Hematopoietic multipotent progenitor cell treated with erythropoietin and hydrocortisone succinate and interleukin-3 and kit ligand, for 4 days (in vitro differentiated cells): ENCODE measurements around the gene SLC7A5.
"Not testable (repeated sequence)": the region's sequence is repeated elsewhere in the genome, so short reads cannot be mapped to it uniquely, and the experiment has no call there.

Experiments
- DNase-seq: peaks from one replicate; pipeline ENCODE4 v3.0.0-alpha.2; 2015

The SLC7A5 gene

DNA sequence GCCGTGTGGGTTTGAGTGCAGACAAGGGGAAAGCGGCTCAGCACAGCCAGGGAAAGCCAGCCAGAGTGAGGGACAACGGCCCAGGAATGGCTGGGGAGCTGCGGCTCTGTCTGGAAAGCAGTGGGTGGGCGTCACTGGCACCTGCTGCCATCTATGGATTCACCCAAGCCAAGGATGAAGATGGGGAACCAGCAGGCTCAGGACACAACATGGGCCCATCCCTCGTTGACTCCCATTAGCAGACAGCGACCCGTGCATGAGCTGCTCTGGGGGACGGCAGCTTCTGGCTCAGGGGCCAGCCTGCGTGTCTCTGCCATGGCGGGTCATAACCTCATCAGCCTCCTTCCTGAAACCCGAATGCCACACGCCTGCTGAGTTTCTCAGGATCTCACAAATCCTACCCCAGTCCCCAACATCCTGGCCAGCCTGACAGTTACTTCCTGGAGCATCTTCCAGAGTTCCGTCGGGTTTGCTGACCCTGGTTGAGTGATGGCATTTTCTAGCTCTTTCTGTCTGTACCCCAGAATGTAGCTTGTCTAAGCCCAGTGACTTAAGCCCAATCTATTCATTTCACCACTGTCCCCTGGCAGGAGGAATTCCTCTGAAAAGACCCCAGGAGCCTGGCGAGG, 50.7 kb downstream of the SLC7A5 start:
- no peak for DNase-seq

DNA sequence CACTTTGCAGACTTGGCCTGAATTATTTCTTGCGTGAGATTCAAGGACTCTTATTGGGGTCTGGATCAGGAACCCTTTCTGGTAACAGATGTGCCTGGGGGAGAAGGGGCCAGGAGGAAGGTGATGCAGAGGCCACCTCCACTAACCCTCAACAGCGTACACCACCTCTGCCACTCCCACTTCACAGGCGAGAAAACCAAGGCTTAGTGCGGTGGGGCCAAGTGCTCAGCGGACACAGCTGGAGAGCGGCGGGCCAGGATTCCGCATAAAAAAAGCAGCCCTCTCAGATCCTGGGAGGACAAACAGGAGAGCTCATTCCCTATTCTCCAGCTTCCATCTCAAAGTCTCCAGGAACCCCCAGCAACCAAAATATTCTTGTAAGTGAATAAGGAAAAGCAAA, 51.4 kb downstream of the SLC7A5 start:
- no peak for DNase-seq

DNA sequence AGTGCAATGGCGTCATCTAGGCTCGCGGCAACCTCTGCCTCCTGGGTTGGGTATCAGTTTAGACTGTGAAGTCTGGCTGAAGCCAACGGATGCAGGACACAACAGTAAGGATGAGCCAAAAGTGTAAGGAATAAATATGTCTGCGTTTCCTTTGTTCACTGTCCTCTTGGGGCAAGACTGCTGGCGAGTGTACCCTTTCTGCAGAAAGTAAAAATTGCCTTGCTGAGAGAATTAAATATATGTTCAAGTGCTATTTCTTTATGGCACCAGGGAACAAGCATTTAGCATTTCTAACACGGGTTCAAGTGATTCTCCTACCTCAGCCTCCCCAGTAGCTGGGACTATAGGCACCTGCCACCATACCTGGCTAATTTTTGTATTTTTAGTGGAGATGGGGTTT, 51.9 kb downstream of the SLC7A5 start:
- DNase-seq: not testable (repeated sequence)

GRCh38 chr16:87816507-87817100, 52.7 kb downstream of the SLC7A5 start:
- peak; percentile 57 for DNase-seq

GRCh38 chr16:87815567-87815966, 53.7 kb downstream of the SLC7A5 start:
- DNase-seq: no peak

DNA sequence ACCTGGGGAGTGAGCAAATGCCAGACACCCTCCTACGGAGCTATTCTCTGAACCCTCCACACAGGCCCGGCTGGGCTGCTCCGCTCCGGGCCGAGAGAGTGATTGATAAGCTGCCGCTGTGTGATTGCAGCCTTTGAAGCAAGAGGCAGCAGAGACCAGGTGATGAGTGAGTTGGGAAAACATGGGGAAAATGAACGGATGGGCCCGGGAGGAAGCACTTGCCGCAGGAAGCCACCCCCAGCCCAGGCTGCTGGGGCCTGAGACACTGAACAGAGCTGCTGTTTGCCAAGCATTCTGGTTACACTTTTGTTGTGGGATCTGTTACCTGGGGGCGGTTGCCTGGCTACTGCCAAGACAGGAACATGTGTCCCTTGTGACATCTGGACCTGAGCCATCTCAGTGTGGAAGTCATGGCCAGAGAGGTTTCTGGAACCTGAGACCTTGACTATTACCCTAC, 57.1 kb downstream of the SLC7A5 start:
- DNase-seq: no peak

GRCh38 chr16:87811454-87811853, 57.9 kb downstream of the SLC7A5 start:
- DNase-seq: not testable (repeated sequence)

- DNase-seq: peak; percentile 62
Measured at GRCh38 chr16:87809150-87809902, 60.0 kb downstream of the SLC7A5 start.

- no peak for DNase-seq
Measured at GRCh38 chr16:87808108-87808507, 61.2 kb downstream of the SLC7A5 start.

- peak; percentile 76 for DNase-seq
Measured at GRCh38 chr16:87806641-87807546, 62.4 kb downstream of the SLC7A5 start.

GRCh38 chr16:87806261-87806640, 63.1 kb downstream of the SLC7A5 start:
- DNase-seq: no peak

DNA sequence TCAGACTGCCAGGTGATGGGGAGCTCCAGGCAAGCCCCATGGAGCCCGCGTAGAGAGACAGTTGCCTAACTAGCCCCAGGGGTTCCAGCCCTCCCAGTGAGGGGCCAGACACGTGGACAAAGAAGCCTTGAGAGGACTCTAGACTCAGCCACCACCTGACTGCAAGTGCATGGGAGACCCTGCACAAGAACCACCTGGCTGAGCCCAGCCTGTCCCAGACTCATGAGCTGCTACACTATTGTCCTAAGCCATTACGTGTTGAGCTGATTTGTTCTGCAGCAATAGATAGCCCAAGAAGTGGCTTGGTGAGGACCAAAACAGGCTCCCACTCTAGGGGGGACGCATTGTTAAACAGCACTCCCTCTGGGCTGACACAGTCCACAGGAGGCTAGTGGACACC, 65.9 kb downstream of the SLC7A5 start:
- DNase-seq: no peak

DNA sequence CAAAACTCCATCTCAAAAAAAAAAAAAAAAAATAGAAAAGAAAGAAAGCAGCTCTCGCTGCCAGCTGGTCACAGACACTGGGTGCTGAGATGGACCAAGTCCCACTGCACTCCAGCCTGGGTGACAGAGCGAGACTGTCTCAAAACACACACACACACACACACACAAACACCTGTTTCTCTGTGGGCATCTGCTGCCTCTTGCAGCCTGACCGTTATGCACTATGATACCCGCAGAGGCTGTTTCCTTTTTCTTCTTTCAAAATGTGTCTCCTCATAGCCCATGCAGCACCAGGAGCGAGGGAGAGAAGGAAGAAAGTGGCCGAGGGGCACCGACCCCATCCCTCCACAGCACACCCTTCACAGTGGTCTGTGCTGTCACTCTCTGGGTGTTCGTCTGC, 66.6 kb downstream of the SLC7A5 start:
- no peak for DNase-seq

- DNase-seq: no peak
Measured at GRCh38 chr16:87801679-87802259, 67.5 kb downstream of the SLC7A5 start.

- DNase-seq: no peak
Measured at GRCh38 chr16:87800497-87800896, 68.8 kb downstream of the SLC7A5 start.

GRCh38 chr16:87795336-87795735, 74.0 kb downstream of the SLC7A5 start:
- DNase-seq: no peak

DNA sequence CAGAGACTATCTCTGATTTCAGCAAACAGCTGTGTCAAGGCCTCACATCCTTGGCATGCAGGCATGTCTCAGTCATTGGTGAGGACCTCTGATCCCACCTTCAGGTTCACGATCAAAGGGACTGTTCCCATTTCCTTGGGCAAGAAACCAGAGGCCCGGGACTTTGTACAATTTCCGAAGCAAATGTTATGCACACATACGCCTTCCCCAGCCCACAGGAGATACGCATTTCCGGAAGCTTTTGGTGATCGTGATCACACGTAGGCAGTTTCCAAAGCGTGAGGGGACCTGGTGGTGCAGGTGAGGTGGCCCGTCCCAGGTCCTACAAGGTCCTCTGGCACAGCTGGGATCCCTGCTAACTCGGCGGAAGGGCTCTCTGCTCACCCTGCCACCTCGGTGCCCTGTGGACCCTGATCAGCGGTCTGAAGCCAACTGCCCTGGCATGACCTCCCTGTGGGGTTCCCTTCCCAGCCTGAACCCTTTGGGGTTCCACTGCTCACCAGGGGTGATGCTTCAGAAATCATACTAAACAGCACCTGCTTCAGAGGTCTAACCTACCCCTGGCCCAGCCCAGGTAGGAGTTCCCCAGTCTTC, 74.7 kb downstream of the SLC7A5 start:
- no peak for DNase-seq

DNA sequence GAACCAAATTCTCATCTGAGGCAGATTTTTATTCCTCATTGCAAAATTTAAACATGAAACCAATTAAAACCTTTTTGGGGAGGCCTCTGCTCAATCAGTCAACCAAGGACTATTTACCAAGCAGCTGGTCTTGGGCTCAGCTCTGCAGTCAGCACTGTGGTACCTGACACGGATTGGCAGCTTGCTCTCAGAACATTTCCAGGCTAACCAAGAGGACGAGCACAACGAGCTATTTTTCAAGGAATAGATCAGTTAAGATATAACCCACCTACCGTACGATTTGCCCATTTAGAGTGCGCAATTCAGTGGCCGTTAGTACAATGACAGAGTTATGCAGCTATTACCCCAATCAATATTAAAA, 77.1 kb downstream of the SLC7A5 start:
- DNase-seq: no peak

DNA sequence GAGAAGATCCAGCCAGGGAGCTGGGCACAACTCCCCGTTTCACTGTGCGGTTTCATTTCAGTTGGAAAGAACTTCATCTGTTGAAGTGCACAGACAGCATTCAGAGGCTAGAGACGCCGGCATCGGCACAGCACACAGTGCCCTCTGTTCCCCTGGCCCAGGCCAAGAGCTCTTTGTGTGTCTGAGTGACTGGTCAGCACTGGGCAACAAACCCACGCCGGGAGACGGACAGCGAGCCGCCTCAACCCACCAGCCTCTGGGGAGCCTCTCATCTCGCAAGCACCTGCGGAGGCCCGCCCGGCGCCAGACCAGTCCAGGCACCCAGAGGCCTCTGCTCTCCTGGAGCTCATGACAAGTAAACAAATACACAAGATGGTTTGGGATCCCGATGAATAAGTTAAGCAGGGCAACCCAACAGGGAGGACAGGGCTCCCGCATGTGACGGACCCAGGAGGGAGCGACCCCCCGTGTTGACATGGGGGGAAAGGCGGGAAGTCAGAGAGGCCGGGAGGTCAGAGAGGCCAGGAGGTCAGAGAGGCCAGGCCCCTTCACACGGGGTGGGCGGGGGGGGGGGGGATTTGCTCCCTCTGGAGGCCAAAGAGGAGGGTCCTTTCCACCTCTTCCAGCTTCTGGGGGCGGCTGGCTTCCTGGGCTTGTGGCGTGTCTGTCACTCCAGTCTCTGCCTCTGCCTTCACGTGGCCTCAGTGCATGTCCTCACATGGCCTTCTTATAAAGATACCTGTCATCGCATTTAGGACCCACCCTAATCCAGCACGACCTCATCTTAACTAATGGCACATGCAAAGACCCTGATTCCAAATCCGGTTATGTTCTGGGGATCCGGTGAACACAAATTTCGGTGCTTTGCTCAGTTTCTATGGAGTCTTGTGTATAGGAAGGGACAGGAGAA, 77.8 kb downstream of the SLC7A5 start:
- no peak for DNase-seq

- DNase-seq: no peak
Measured at GRCh38 chr16:87790292-87791100, 78.8 kb downstream of the SLC7A5 start.
